GM12878 (cell line): ENCODE data around the gene UBAP1L.
A peak's percentile ranks its signal among the peaks of the same experiment; 100 is the strongest.

ENCODE experiments used
- EZH2 ChIP-seq: IDR thresholded peaks from 2 replicates; pipeline ENCODE4 v1.6.1; 2012; ENCODE audit warnings: low read depth, mild to moderate bottlenecking, control low read depth, inconsistent platforms, low read length, borderline replicate concordance; ENCODE audit not compliant: control insufficient read depth
- KLF5 ChIP-seq: fragments of 450-650 bp; IDR thresholded peaks from 2 replicates; pipeline ENCODE4 v1.6.1; 2014; ENCODE audit warnings: mild to moderate bottlenecking; ENCODE audit not compliant: partially characterized antibody
- POLR2A ChIP-seq: IDR thresholded peaks from 2 replicates; pipeline ENCODE4 v1.6.1; 2011; ENCODE audit warnings: low read depth, mild to moderate bottlenecking, low read length
- POLR2AphosphoS5 ChIP-seq: IDR thresholded peaks from 2 replicates; pipeline ENCODE4 v1.6.1; 2011; ENCODE audit warnings: mild to moderate bottlenecking, low read length, inconsistent platforms
- POU2F2 ChIP-seq: IDR thresholded peaks from 3 replicates; pipeline ENCODE4 v1.6.1; 2011; ENCODE audit warnings: low read depth, mild to moderate bottlenecking, low read length, borderline replicate concordance
- SMC3 ChIP-seq: IDR thresholded peaks from 2 replicates; pipeline ENCODE4 v1.6.1; 2011; ENCODE audit warnings: low read length, improper control_type of control experiment, borderline replicate concordance
- TF ChIP-seq, protein P1 (sequence below), 3 experiments: IDR thresholded peaks in 2 of 3; conservative IDR thresholded peaks in 1 of 3; 2 replicates each; pipeline ENCODE4 v1.5.1; 2011; ENCODE audit warnings: low read depth in 3 of 3, low read length in 3 of 3, mild to moderate bottlenecking in 3 of 3, control low read depth in 2 of 3, moderate library complexity in 2 of 3, inconsistent platforms in 1 of 3, mixed read lengths in 1 of 3; ENCODE audit not compliant: control insufficient read depth in 2 of 3, insufficient read depth in 1 of 3; ENCODE audit errors: extremely low read depth in 1 of 3
- TF ChIP-seq, protein P2 (sequence below): fragments of 450-650 bp; IDR thresholded peaks from 2 replicates; pipeline ENCODE4 v1.6.1; 2016; ENCODE audit warnings: mild to moderate bottlenecking
- TF ChIP-seq, protein P3 (sequence below): fragments of 450-650 bp; formaldehyde crosslinking; IDR thresholded peaks from 2 replicates; pipeline ENCODE4 v1.5.0; 2022; ENCODE audit warnings: mild to moderate bottlenecking, missing genetic modification characterization

DNA sequence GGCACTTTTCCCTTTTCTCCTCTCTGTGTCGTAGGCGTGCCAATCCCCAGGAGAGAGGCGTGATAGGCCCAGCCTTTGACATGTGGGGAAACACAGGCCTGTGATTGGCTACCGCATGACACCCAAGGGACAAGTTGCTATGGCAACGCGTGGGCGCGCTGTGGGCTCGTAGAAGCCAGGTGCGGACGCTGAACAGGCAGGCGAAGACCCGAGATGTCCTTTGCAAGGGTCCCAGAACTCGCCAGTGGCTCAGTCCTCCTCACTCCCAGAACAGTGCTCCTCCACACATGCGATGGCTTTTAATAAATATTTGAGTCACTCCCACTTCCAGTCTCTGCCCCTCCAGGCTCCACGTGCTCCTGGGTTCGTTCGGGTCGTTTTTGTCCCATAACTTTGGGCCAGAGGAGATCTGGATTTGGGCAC, 65.6 kb downstream of the UBAP1L start:
- TF ChIP-seq, protein P1, sequence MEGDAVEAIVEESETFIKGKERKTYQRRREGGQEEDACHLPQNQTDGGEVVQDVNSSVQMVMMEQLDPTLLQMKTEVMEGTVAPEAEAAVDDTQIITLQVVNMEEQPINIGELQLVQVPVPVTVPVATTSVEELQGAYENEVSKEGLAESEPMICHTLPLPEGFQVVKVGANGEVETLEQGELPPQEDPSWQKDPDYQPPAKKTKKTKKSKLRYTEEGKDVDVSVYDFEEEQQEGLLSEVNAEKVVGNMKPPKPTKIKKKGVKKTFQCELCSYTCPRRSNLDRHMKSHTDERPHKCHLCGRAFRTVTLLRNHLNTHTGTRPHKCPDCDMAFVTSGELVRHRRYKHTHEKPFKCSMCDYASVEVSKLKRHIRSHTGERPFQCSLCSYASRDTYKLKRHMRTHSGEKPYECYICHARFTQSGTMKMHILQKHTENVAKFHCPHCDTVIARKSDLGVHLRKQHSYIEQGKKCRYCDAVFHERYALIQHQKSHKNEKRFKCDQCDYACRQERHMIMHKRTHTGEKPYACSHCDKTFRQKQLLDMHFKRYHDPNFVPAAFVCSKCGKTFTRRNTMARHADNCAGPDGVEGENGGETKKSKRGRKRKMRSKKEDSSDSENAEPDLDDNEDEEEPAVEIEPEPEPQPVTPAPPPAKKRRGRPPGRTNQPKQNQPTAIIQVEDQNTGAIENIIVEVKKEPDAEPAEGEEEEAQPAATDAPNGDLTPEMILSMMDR (IDR thresholded peaks at IDR 0.05 in 2 of 3, conservative IDR thresholded peaks at IDR 0.05 in 1 of 3; ENCODE audit: control insufficient read depth in 2 of 3, extremely low read depth in 1 of 3, insufficient read depth in 1 of 3, low read depth in 3 of 3, low read length in 3 of 3), result no peak
- TF ChIP-seq, protein P2, sequence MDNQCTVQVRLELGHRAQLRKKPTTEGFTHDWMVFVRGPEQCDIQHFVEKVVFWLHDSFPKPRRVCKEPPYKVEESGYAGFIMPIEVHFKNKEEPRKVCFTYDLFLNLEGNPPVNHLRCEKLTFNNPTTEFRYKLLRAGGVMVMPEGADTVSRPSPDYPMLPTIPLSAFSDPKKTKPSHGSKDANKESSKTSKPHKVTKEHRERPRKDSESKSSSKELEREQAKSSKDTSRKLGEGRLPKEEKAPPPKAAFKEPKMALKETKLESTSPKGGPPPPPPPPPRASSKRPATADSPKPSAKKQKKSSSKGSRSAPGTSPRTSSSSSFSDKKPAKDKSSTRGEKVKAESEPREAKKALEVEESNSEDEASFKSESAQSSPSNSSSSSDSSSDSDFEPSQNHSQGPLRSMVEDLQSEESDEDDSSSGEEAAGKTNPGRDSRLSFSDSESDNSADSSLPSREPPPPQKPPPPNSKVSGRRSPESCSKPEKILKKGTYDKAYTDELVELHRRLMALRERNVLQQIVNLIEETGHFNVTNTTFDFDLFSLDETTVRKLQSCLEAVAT, result no peak
- TF ChIP-seq KLF5 (peak; percentile 48), EZH2 (no peak), POU2F2 (no peak), SMC3 (no peak), POLR2A (no peak), POLR2AphosphoS5 (no peak)
- TF ChIP-seq, protein P3, sequence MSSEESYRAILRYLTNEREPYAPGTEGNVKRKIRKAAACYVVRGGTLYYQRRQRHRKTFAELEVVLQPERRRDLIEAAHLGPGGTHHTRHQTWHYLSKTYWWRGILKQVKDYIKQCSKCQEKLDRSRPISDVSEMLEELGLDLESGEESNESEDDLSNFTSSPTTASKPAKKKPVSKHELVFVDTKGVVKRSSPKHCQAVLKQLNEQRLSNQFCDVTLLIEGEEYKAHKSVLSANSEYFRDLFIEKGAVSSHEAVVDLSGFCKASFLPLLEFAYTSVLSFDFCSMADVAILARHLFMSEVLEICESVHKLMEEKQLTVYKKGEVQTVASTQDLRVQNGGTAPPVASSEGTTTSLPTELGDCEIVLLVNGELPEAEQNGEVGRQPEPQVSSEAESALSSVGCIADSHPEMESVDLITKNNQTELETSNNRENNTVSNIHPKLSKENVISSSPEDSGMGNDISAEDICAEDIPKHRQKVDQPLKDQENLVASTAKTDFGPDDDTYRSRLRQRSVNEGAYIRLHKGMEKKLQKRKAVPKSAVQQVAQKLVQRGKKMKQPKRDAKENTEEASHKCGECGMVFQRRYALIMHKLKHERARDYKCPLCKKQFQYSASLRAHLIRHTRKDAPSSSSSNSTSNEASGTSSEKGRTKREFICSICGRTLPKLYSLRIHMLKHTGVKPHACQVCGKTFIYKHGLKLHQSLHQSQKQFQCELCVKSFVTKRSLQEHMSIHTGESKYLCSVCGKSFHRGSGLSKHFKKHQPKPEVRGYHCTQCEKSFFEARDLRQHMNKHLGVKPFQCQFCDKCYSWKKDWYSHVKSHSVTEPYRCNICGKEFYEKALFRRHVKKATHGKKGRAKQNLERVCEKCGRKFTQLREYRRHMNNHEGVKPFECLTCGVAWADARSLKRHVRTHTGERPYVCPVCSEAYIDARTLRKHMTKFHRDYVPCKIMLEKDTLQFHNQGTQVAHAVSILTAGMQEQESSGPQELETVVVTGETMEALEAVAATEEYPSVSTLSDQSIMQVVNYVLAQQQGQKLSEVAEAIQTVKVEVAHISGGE (CRISPR knock-in tag), result no peak
